Activated CD8-positive, alpha-beta T cell treated with anti-CD3 and anti-CD28 coated beads for 36 hours (primary cell): ENCODE data around the gene AUTS2. TPM values are rescaled to one million over a fixed set of nuclear protein-coding genes. Genes with fewer than 3 reads are reported as not detected.

Source experiments
- ATAC-seq: fragments of 200-7000 bp; cut with Tn5 transposase; one replicate; pipeline ENCODE4 v1.10.0; 2021; ENCODE audit warnings: mild to moderate bottlenecking, moderate library complexity
- CTCF ChIA-PET: fragments of 350-600 bp; sonication (Branson Sonifier 250); formaldehyde crosslinking; loops from one replicate; lab custom pipeline; 2021; ENCODE audit warnings: antibody characterized with exemption; lab: Charles Lee
- POLR2A ChIA-PET: fragments of 350-600 bp; sonication (Branson Sonifier 250); formaldehyde crosslinking; loops from one replicate; lab custom pipeline; 2021; ENCODE audit warnings: antibody characterized with exemption; lab: Charles Lee
- DNase-seq: peaks from one replicate; pipeline ENCODE4 v3.0.0-alpha.2; 2020
- H3K27ac Mint-ChIP-seq: one replicate; pipeline ENCODE4 v1.8.0; 2021; ENCODE audit warnings: mild to moderate bottlenecking, mixed read lengths
- H3K27me3 Mint-ChIP-seq: one replicate; pipeline ENCODE4 v1.8.0; 2021; ENCODE audit warnings: mixed read lengths
- H3K36me3 Mint-ChIP-seq: one replicate; pipeline ENCODE4 v1.8.0; 2021; ENCODE audit warnings: low read depth, mixed read lengths
- H3K4me1 Mint-ChIP-seq: one replicate; pipeline ENCODE4 v1.8.0; 2021; ENCODE audit warnings: low read depth, mixed read lengths
- H3K4me3 Mint-ChIP-seq: one replicate; pipeline ENCODE4 v1.8.0; 2021; ENCODE audit warnings: mild to moderate bottlenecking, moderate library complexity, mixed read lengths
- H3K9me3 Mint-ChIP-seq: one replicate; pipeline ENCODE4 v1.8.0; 2021; ENCODE audit warnings: mixed read lengths
- intact Hi-C: fragments of 100-400 bp; cut with micrococcal nuclease; formaldehyde crosslinking; loops from one replicate; pipeline ENCODE4 v1.10.0; 2022
- total RNA-seq, 2 experiments: library from RNA; stranded (reverse); gene quantifications; one replicate each; pipeline ENCODE4 v1.2.3, GENCODE V29; 2021
- TF ChIP-seq, protein P1 (sequence below): fragments of 200-600 bp; IDR thresholded peaks from one replicate; pipeline ENCODE4 v1.8.0; 2022; ENCODE audit warnings: antibody characterized with exemption, mild to moderate bottlenecking

The AUTS2 gene
- total RNA-seq, 2 experiments from 2014 or later = 3.1 to 3.3 TPM

DNA sequence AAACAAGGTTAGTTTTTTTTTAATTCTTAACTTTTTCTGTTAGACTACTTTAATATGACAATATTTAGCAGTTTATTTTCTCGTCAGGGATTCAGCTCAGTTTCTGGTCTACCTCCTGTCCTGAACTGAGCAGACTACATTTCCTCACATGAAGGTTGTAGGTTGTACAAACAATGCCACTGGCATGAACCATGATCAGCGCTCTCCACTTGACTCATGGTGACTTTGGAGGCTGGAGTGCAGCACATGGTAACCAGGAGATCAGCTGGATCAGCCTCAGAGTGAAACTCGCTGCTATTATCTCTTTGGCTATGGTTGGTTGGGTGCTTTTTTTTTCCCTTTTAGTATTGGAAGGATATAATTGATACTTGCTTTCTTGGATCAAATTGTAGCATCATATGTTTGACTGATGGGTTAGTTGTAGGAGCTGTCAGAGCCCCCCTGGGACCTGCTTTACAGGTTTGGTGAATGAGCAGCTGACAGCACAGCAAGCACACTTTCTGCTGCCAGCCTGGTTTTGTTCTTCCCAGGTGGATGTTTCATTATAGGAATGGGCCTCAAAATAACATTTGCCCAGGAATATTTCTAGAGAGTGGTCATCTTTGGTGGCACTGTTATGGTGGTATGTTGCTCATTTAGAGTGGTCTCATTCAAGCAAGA, 556.4 kb downstream of the AUTS2 start:
- TF ChIP-seq, protein P1, sequence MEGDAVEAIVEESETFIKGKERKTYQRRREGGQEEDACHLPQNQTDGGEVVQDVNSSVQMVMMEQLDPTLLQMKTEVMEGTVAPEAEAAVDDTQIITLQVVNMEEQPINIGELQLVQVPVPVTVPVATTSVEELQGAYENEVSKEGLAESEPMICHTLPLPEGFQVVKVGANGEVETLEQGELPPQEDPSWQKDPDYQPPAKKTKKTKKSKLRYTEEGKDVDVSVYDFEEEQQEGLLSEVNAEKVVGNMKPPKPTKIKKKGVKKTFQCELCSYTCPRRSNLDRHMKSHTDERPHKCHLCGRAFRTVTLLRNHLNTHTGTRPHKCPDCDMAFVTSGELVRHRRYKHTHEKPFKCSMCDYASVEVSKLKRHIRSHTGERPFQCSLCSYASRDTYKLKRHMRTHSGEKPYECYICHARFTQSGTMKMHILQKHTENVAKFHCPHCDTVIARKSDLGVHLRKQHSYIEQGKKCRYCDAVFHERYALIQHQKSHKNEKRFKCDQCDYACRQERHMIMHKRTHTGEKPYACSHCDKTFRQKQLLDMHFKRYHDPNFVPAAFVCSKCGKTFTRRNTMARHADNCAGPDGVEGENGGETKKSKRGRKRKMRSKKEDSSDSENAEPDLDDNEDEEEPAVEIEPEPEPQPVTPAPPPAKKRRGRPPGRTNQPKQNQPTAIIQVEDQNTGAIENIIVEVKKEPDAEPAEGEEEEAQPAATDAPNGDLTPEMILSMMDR = no peak
- H3K4me1 Mint-ChIP-seq = no peaks in the 10 kb centered on the region
- ATAC-seq (no peak), DNase-seq (no peak)
- no peaks in the 10 kb centered on the region for H3K27me3 Mint-ChIP-seq
- H3K9me3 Mint-ChIP-seq = peaks cover 7% of the 10 kb centered on the region
- H3K36me3 Mint-ChIP-seq = no peaks in the 10 kb centered on the region
- intact Hi-C loops = no loop called here
- ChIA-PET CTCF (no interaction called here), POLR2A (no interaction called here)
- H3K27ac Mint-ChIP-seq = no peak overlapping the region
- H3K4me3 Mint-ChIP-seq = no peak overlapping the region

DNA sequence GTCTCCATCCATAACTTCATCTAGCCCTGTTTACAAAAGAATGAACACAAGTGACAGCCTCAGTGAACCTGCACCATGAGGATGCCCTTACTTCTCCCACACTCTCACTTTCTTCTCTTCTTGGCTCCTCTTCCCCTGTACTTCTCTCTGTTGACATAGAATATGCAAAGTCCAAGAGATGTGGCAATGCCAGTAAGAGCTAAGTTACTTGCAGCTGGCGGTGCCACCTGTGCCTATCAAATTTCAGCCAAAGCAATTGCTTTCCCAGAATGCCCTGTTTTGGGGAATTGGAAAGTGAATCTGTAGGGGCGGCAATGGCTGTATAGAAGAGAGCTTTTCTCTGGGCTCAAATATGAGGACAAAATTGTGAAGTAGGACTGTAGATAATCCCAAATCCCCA, 557.8 kb downstream of the AUTS2 start:
- Mint-ChIP-seq H3K4me3 (no peak overlapping the region), H3K27ac (no peak overlapping the region), H3K4me1 (no peaks in the 10 kb centered on the region), H3K9me3 (peaks cover 6% of the 10 kb centered on the region), H3K36me3 (no peaks in the 10 kb centered on the region), H3K27me3 (no peaks in the 10 kb centered on the region)
- ChIA-PET CTCF (no interaction called here), POLR2A (no interaction called here)
- no peak for DNase-seq
- no peak for ATAC-seq
- TF ChIP-seq, protein P1 = no peak
- intact Hi-C loops = no loop called here

DNA sequence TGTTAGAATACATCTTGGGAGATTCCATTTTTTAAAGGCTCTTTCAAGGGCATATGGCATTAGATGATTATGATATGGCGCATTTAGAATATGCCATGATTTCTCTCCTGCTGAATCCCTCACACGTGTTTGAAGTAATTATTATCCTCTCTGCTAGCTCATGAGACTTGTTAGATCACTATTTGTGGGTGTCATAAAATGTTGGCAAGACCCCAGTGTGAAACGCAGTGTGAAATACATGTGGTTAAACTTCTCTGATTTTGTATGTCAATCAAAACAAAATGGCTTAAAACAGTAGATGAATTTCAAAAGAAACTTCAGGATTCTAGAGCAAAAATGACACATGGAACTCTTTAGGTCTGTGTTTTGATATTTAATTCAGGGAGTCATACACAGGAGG, 560.8 kb downstream of the AUTS2 start:
- Mint-ChIP-seq H3K9me3 (no peaks in the 10 kb centered on the region), H3K4me3 (no peak overlapping the region), H3K27me3 (no peaks in the 10 kb centered on the region), H3K27ac (no peak overlapping the region), H3K4me1 (no peaks in the 10 kb centered on the region), H3K36me3 (no peaks in the 10 kb centered on the region)
- intact Hi-C loops = no loop called here
- TF ChIP-seq, protein P1 = no peak
- ChIA-PET CTCF (interaction anchor here (1.7 kb wide), 1 partner anchor 26 kb away, joined by 4 read pairs; no protein-coding TSS in a partner anchor), POLR2A (no interaction called here)
- no peak for ATAC-seq
- DNase-seq = no peak

DNA sequence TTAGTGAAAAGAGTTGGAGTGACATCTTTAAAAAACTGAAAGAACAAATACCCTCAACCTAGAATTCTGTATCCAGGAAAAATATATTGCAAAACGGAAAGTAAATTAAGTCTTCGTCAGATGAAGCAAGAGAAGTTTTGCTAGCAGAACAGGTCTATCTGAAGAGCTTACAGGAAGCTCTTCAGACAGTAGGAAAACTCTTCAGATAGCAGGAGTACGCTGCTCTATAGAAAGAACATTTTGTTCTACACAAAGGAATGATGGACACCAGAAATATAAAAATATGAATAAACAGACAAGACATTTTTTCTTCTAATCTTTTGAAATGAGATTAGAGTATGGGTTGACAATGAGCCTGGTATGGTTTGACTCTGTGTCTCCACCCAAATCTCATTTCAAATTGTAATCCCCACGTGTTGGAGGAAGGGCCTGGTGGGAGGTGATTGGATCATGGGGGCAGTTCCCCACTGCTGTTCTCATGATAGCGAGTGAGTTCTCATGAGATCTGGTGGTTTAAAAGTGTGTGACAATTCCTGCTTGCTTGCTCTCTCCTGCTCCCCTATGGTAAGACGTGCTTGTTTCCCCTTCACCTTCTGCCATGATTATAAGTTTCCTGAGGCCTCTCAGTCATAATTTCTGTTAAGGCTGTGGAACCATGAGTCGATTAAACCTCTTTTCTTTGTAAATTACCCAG, 567.3 kb downstream of the AUTS2 start:
- POLR2A ChIA-PET = no interaction called here
- DNase-seq (no peak), ATAC-seq (no peak)
- Mint-ChIP-seq H3K36me3 (no peaks in the 10 kb centered on the region), H3K4me1 (no peaks in the 10 kb centered on the region), H3K9me3 (peaks cover 8% of the 10 kb centered on the region), H3K27ac (no peak overlapping the region), H3K27me3 (no peaks in the 10 kb centered on the region), H3K4me3 (no peak overlapping the region)
- CTCF ChIA-PET = no interaction called here
- intact Hi-C loops = no loop called here
- TF ChIP-seq, protein P1 = no peak

DNA sequence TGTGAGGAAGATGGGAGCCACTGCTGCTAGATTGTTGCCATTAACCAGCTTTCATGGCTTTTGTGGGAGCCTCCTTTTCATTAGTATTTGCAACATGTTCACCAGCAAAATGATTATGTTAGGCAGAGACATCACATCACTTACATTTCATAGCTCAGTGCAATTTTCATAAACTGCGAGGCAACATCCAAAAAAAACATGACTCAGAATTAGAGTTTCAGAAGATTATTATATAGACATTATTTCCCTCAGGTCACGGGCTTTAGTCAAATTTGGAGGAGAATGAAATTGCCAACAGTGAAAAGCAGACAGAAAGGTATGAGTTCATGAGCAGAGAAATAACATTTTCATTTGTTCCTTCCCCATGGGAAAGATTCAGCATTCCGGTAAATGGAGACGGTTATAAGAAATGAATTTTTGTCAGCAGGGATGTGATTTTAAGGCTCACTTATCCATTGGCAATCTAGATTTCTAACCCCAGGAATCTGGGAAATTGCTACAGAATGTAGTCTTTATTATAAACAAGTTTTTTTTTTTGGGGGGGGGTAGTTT, 573.2 kb downstream of the AUTS2 start:
- Mint-ChIP-seq H3K9me3 (peaks cover 8% of the 10 kb centered on the region), H3K4me3 (no peak overlapping the region), H3K27me3 (peaks cover 6% of the 10 kb centered on the region), H3K4me1 (no peaks in the 10 kb centered on the region), H3K27ac (no peak overlapping the region), H3K36me3 (no peaks in the 10 kb centered on the region)
- CTCF ChIA-PET = no interaction called here
- no peak for ATAC-seq
- DNase-seq = no peak
- POLR2A ChIA-PET = no interaction called here
- TF ChIP-seq, protein P1 = no peak
- intact Hi-C loops = no loop called here
